Heart left ventricle (tissue), 13 donors: ENCODE measurements around the gene DEUP1.
"Not testable (repeated sequence)": the region's sequence is repeated elsewhere in the genome, so short reads cannot be mapped to it uniquely, and the experiment has no call there.

Experiments used
- POLR2A ChIP-seq, 2 donors: fragments of 450-650 bp; IDR thresholded peaks; one replicate each; pipeline ENCODE4 v1.6.1; 2017; ENCODE audit warnings: antibody characterized with exemption in 2 of 2, mild to moderate bottlenecking in 2 of 2, moderate library complexity in 2 of 2
- TF ChIP-seq, protein P1 (sequence below), 12 donors: fragments of 200-600 bp; sonication (generic) in 4 of 12; IDR thresholded peaks; one replicate each; pipeline versions ENCODE4 v1.5.0 to v1.8.0; 2018 to 2022; ENCODE audit warnings: antibody characterized with exemption in 12 of 12, mild to moderate bottlenecking in 5 of 12
- donor health status: ischemic (EF 13 %, LVEDD 7.1; RV severe dilation, severe dysfunction).
- donor health status: DM: no; HTN: yes; CAD: no.
- donor health status: DM: no; HTN: no; CAD: no.
- donor health status: ischemic (EF 25% LVEDD 6.9; RV normal size, moderate dysfunction).
- donor health status: ischemic (EF 25% LVEDD 5.7; RV mildly dilated, moderate dysfunction).
- donor health status: ischemic (EF 35%, LVEDD 5.7; RV mildly dilated, moderate dysfunction).
- donor health status: nonischemic (EF 11% LVEDD 7.7; RV severe dilation, severe dysfunction).
- donor health status: DM: yes; HTN: yes; CAD: no.
- donor health status: PGD.
- donor health status: ischemic (EF 29% LVEDD 5.4; RV normal size, mild dysfunction).
- donor health status: nonischemic (EF 23%, LVEDD 6.1; RV moderate dilation, normal function).

DNA sequence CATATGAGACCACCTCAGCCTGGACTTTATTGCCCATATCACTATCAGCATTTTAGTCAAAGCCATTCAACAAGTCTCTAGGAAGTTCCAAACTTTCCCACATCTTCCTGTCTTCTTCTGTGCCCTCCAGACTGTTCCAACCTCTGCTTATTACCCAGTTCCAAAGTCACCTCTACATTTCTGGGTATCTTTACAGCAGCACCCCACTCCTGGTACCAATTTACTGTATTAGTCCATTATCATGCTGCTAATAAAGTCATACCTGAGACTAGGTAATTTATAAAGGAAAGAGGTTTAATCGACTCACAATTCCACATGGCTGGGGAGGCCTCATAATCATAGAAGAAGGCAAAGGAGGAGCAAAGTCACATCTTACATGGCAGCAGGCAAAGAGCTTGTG is 16.1 kb upstream of the DEUP1 start:
- TF ChIP-seq, protein P1, sequence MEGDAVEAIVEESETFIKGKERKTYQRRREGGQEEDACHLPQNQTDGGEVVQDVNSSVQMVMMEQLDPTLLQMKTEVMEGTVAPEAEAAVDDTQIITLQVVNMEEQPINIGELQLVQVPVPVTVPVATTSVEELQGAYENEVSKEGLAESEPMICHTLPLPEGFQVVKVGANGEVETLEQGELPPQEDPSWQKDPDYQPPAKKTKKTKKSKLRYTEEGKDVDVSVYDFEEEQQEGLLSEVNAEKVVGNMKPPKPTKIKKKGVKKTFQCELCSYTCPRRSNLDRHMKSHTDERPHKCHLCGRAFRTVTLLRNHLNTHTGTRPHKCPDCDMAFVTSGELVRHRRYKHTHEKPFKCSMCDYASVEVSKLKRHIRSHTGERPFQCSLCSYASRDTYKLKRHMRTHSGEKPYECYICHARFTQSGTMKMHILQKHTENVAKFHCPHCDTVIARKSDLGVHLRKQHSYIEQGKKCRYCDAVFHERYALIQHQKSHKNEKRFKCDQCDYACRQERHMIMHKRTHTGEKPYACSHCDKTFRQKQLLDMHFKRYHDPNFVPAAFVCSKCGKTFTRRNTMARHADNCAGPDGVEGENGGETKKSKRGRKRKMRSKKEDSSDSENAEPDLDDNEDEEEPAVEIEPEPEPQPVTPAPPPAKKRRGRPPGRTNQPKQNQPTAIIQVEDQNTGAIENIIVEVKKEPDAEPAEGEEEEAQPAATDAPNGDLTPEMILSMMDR (IDR thresholded peaks at IDR 0.05), result not testable (repeated sequence)
- TF ChIP-seq POLR2A (IDR thresholded peaks at IDR 0.05), result not testable (repeated sequence)
